ENCODE measurements around the gene PRRT4. TPM values are rescaled to one million over a fixed set of nuclear protein-coding genes. Genes with fewer than 3 reads are reported as not detected.

PRRT4 gene
- total and polyA plus RNA-seq, 2 of the 13 experiments (the other 11 are each of a cell fraction or from before 2014, with no cell fraction given): not detected

DNA sequence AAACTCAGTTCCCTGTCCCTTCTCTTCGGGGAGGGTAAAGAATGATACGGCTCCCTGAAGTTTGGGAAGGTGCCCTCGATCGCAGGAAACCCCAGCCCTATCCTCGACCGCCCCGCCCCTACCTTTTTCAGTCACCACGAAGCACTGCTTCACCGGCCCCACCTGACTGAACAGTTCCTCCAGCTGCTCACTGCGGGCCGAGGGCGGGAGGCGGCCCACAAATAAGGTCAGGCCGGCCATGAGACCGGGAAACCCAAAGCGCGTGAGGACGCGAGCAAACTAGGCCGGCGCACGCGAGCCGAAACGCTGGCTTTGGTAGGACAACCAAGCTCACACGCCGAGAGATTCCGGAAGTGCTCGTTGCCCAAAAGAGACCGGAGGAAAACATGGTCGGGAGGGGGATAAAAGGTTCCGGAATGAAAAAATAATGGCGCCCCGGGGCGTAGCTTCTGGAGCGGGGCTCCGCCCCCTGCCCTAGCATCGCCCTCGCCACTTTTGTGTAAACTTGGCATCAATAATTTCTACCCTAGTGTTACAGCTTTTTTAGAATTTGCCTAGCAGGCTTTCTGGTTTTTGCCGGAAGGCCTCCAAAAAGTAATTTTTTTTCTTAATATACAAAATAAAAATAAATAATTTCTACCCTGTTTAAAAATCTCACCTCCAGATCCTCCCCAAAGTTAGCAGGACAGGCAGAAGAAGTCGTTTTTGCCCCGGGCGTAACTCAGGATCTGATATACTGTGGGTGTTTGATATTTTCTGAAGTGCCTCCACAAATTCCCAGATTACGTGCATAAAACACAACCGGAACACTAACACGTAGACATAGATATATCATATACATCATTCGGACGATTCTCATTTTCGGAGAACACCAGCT is 17.7 kb downstream of the PRRT4 start, which contains the start of gene RBM28 (continued):
- TF ChIP-seq SYNCRIP (IDR thresholded peaks at IDR 0.05; ENCODE audit: insufficient read depth, low read depth, low read length): no peak
- TF ChIP-seq ARNTL (CRISPR knock-in tag; IDR thresholded peaks at IDR 0.05): peak; percentile 81; the same call in 1 of the 2 replicates
- TF ChIP-seq ELF3 (CRISPR knock-in tag; IDR thresholded peaks at IDR 0.05): peak; percentile 95
- peak; percentile 86 for TF ChIP-seq ZNF317 (CRISPR knock-in tag; IDR thresholded peaks at IDR 0.05)
- peak; percentile 97 for TF ChIP-seq GATAD1 (CRISPR knock-in tag; IDR thresholded peaks at IDR 0.05)
- TF ChIP-seq ZNF451 (CRISPR knock-in tag; IDR thresholded peaks at IDR 0.05): peak; percentile 99
- TF ChIP-seq ZNF274 (CRISPR knock-in tag; IDR thresholded peaks at IDR 0.05): peak; percentile 100
- peak; percentile 78 for TF ChIP-seq GFI1 (CRISPR knock-in tag; IDR thresholded peaks at IDR 0.05; ENCODE audit: borderline replicate concordance)
- TF ChIP-seq SRY (CRISPR knock-in tag; IDR thresholded peaks at IDR 0.05): peak; percentile 99
- TF ChIP-seq, protein P1, sequence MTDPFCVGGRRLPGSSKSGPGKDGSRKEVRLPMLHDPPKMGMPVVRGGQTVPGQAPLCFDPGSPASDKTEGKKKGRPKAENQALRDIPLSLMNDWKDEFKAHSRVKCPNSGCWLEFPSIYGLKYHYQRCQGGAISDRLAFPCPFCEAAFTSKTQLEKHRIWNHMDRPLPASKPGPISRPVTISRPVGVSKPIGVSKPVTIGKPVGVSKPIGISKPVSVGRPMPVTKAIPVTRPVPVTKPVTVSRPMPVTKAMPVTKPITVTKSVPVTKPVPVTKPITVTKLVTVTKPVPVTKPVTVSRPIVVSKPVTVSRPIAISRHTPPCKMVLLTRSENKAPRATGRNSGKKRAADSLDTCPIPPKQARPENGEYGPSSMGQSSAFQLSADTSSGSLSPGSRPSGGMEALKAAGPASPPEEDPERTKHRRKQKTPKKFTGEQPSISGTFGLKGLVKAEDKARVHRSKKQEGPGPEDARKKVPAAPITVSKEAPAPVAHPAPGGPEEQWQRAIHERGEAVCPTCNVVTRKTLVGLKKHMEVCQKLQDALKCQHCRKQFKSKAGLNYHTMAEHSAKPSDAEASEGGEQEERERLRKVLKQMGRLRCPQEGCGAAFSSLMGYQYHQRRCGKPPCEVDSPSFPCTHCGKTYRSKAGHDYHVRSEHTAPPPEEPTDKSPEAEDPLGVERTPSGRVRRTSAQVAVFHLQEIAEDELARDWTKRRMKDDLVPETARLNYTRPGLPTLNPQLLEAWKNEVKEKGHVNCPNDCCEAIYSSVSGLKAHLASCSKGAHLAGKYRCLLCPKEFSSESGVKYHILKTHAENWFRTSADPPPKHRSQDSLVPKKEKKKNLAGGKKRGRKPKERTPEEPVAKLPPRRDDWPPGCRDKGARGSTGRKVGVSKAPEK (CRISPR knock-in tag; IDR thresholded peaks at IDR 0.05; ENCODE audit: borderline replicate concordance): no peak
- TF ChIP-seq, protein P2, sequence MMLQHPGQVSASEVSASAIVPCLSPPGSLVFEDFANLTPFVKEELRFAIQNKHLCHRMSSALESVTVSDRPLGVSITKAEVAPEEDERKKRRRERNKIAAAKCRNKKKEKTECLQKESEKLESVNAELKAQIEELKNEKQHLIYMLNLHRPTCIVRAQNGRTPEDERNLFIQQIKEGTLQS (CRISPR knock-in tag; IDR thresholded peaks at IDR 0.05): peak; percentile 74; the same call in 1 of the 2 replicates
- TF ChIP-seq ZNF460 (CRISPR knock-in tag; IDR thresholded peaks at IDR 0.05; ENCODE audit: borderline replicate concordance): peak; percentile 55; the same call in 1 of the 2 replicates
- peak; percentile 78; the same call in 1 of the 2 replicates for TF ChIP-seq ZNF567 (CRISPR knock-in tag; IDR thresholded peaks at IDR 0.05; ENCODE audit: borderline replicate concordance)
- no peak; the same call in 1 of the 2 replicates for TF ChIP-seq MBD4 (IDR thresholded peaks at IDR 0.05; ENCODE audit: borderline replicate concordance, low read length)
- peak; percentile 96 for TF ChIP-seq PHF5A (CRISPR knock-in tag; IDR thresholded peaks at IDR 0.05; ENCODE audit: low read depth, unreplicated experiment)
- TF ChIP-seq, protein P3, sequence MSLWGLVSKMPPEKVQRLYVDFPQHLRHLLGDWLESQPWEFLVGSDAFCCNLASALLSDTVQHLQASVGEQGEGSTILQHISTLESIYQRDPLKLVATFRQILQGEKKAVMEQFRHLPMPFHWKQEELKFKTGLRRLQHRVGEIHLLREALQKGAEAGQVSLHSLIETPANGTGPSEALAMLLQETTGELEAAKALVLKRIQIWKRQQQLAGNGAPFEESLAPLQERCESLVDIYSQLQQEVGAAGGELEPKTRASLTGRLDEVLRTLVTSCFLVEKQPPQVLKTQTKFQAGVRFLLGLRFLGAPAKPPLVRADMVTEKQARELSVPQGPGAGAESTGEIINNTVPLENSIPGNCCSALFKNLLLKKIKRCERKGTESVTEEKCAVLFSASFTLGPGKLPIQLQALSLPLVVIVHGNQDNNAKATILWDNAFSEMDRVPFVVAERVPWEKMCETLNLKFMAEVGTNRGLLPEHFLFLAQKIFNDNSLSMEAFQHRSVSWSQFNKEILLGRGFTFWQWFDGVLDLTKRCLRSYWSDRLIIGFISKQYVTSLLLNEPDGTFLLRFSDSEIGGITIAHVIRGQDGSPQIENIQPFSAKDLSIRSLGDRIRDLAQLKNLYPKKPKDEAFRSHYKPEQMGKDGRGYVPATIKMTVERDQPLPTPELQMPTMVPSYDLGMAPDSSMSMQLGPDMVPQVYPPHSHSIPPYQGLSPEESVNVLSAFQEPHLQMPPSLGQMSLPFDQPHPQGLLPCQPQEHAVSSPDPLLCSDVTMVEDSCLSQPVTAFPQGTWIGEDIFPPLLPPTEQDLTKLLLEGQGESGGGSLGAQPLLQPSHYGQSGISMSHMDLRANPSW (CRISPR knock-in tag; IDR thresholded peaks at IDR 0.05; ENCODE audit: borderline replicate concordance): peak; percentile 83
- TF ChIP-seq ARID2 (CRISPR knock-in tag; IDR thresholded peaks at IDR 0.05; ENCODE audit: borderline replicate concordance): peak; percentile 100
- peak; percentile 62; the same call in 1 of the 2 replicates for TF ChIP-seq ONECUT2 (CRISPR knock-in tag; IDR thresholded peaks at IDR 0.05)
- TF ChIP-seq EZH2 (conservative IDR thresholded peaks at IDR 0.05; ENCODE audit: low read depth, low read length): no peak
- TF ChIP-seq, protein P4, sequence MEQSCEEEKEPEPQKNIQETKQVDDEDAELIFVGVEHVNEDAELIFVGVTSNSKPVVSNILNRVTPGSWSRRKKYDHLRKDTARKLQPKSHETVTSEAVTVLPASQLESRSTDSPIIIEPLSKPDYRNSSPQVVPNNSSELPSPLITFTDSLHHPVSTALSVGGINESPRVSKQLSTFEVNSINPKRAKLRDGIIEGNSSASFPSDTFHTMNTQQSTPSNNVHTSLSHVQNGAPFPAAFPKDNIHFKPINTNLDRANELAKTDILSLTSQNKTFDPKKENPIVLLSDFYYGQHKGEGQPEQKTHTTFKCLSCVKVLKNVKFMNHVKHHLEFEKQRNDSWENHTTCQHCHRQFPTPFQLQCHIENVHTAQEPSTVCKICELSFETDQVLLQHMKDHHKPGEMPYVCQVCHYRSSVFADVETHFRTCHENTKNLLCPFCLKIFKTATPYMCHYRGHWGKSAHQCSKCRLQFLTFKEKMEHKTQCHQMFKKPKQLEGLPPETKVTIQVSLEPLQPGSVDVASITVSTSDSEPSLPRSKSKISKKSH (CRISPR knock-in tag; IDR thresholded peaks at IDR 0.05; ENCODE audit: borderline replicate concordance): peak; percentile 100
- peak; percentile 98 for TF ChIP-seq ZFY (CRISPR knock-in tag; IDR thresholded peaks at IDR 0.05)

All from HepG2 (cell line).